Measurements from ENCODE around the gene CD80.
"Not testable (repeated sequence)": the region's sequence is repeated elsewhere in the genome, so short reads cannot be mapped to it uniquely, and the experiment has no call there.

Gene CD80

GRCh38 chr3:119558626-119559317 lies 642 bp downstream of the CD80 start:
- TF ChIP-seq CTCF (IDR thresholded peaks at IDR 0.05; ENCODE audit: control extremely low read depth, extremely low read depth, low read depth, missing control alignments) = no peak
- CTCF ChIA-PET = interaction anchor here (1.0 to 3.5 kb wide), 19 partner anchors 8 to 674 kb away, joined by 3 to 20 read pairs (median 8); partner anchors contain the start of gene ADPRH
- DNase-seq (ENCODE audit: extremely low spot score) = no peak
- POLR2A ChIA-PET = interaction anchor here (1.0 kb wide), 1 partner anchor 12 kb away, joined by 5 read pairs; no protein-coding TSS in a partner anchor

GRCh38 chr3:119557877-119558269 lies 1.5 kb downstream of the CD80 start:
- DNase-seq (ENCODE audit: extremely low spot score) = no peak
- no peak for TF ChIP-seq CTCF (IDR thresholded peaks at IDR 0.05; ENCODE audit: control extremely low read depth, extremely low read depth, low read depth, missing control alignments)
- ChIA-PET POLR2A (interaction anchor here (1.0 to 1.2 kb wide), 3 partner anchors 11 to 38 kb away, joined by 3 to 5 read pairs (median 3); no protein-coding TSS in a partner anchor), CTCF (interaction anchor here (1.1 to 3.5 kb wide), 10 partner anchors 10 to 124 kb away, joined by 3 to 21 read pairs (median 6); partner anchors contain the start of gene ADPRH)

GRCh38 chr3:119557192-119557876 lies 2.1 kb downstream of the CD80 start:
- TF ChIP-seq CTCF (IDR thresholded peaks at IDR 0.05; ENCODE audit: control extremely low read depth, extremely low read depth, low read depth, missing control alignments) = no peak
- CTCF ChIA-PET = interaction anchor here (1.1 to 3.5 kb wide), 7 partner anchors 9 to 124 kb away, joined by 3 to 21 read pairs (median 5); partner anchors contain the start of gene ADPRH
- DNase-seq (ENCODE audit: extremely low spot score) = no peak
- POLR2A ChIA-PET = interaction anchor here (1.1 to 1.2 kb wide), 2 partner anchors 31 to 38 kb away, joined by 3 read pairs; no protein-coding TSS in a partner anchor

- DNase-seq (ENCODE audit: extremely low spot score) = no peak
- ChIA-PET CTCF (interaction anchor here (0.9 to 3.2 kb wide), 5 partner anchors 17 to 672 kb away, joined by 3 to 21 read pairs (median 3); partner anchors contain the start of gene ADPRH), POLR2A (interaction anchor here (1.1 to 1.4 kb wide), 2 partner anchors 19 to 44 kb away, joined by 3 to 4 read pairs; no protein-coding TSS in a partner anchor)
- TF ChIP-seq CTCF (IDR thresholded peaks at IDR 0.05; ENCODE audit: control extremely low read depth, extremely low read depth, low read depth, missing control alignments) = no peak
Observed at GRCh38 chr3:119555929-119556328, 3.5 kb downstream of the CD80 start.

GRCh38 chr3:119555309-119555735 lies 4.1 kb downstream of the CD80 start:
- CTCF ChIA-PET = interaction anchor here (1.6 to 3.2 kb wide), 3 partner anchors 16 to 45 kb away, joined by 3 to 21 read pairs (median 8); partner anchors contain the start of gene ADPRH
- no peak for DNase-seq (ENCODE audit: extremely low spot score)
- POLR2A ChIA-PET = interaction anchor here (1.1 to 1.4 kb wide), 2 partner anchors 19 to 45 kb away, joined by 3 to 4 read pairs; no protein-coding TSS in a partner anchor
- TF ChIP-seq CTCF (IDR thresholded peaks at IDR 0.05; ENCODE audit: control extremely low read depth, extremely low read depth, low read depth, missing control alignments) = no peak

GRCh38 chr3:119553823-119554415 lies 5.5 kb downstream of the CD80 start:
- POLR2A ChIA-PET = interaction anchor here (0.6 to 1.0 kb wide), 2 partner anchors 53 to 59 kb away, joined by 3 read pairs; no protein-coding TSS in a partner anchor
- CTCF ChIA-PET = interaction anchor here (0.9 to 1.2 kb wide), 2 partner anchors 11 to 127 kb away, joined by 3 to 4 read pairs; no protein-coding TSS in a partner anchor
- no peak for TF ChIP-seq CTCF (IDR thresholded peaks at IDR 0.05; ENCODE audit: control extremely low read depth, extremely low read depth, low read depth, missing control alignments)
- DNase-seq (ENCODE audit: extremely low spot score) = no peak

GRCh38 chr3:119552928-119553327 lies 6.5 kb downstream of the CD80 start:
- POLR2A ChIA-PET = interaction anchor here (1.3 kb wide), 1 partner anchor 29 kb away, joined by 3 read pairs; no protein-coding TSS in a partner anchor
- DNase-seq (ENCODE audit: extremely low spot score) = not testable (repeated sequence)
- CTCF ChIA-PET = interaction anchor here (0.7 to 1.2 kb wide), 2 partner anchors 98 to 128 kb away, joined by 3 read pairs; no protein-coding TSS in a partner anchor

All from GM10248 (cell line).